HG03135 (cell line): Measurements from ENCODE around the gene PTPRJ.

ENCODE experiments used
- ATAC-seq: cut with Tn5 transposase; IDR thresholded peaks from one replicate; pipeline ENCODE4 v1.9.1; 2021; ENCODE audit warnings: mild to moderate bottlenecking, moderate library complexity; ENCODE audit not compliant: unreplicated experiment

The PTPRJ gene

DNA sequence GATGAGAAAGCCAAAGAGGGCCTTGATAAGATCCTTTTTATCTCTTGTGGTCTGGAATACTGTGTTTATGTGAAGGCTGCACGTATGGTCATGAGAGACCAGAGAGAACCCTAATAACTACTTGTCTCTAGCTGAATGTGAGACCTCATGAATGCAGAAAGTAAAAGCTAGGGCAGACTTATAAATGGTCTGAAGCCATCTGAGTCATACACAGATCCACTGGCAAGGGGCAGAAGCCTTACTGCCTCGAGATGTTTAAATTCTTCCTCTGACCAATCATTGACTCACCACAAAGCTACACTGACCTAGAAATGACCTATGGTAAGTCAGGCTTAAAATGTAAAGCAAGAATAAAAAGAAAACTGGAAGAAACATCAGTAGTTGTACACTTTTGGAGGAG is 213.5 kb downstream of the PTPRJ start:
- ATAC-seq: no peak

DNA sequence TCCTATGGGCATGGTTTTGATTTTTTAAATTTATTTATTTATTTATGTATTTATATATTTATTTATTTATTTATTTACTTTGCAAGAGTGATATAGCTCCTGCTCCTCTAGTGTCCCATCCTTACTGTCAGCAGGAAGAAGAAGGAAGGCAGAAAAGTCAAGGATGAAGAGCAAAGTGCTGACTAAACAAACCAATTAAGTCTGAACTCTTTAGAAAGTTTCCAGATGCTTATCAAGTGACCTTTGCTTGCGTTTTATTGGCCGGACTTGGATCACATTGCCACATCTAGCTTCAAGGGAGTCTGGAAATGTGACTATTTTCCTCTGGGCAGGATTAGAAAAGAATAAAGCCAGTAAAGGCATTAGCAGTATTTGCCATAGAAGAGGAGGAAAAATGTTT is 227.5 kb downstream of the PTPRJ start:
- ATAC-seq: no peak

DNA sequence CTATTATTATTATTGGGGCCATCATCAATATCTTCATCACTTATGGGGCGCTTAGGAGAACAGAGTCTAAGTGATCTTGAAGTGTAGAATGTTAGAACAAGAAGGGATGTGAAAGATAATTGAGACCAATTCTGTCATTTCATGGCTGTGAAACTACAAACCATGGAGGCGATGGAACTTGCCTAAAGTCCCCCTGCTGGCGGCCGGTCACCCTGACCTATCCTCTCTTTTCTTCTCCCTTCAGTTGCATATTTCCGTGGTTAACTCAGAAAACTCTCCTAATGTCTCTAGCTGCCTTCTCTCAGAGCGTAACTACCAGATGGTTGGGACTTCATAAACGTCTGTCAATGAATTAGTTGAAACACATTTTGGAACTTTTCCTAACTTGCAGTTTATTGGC is 229.7 kb downstream of the PTPRJ start:
- ATAC-seq: no peak

DNA sequence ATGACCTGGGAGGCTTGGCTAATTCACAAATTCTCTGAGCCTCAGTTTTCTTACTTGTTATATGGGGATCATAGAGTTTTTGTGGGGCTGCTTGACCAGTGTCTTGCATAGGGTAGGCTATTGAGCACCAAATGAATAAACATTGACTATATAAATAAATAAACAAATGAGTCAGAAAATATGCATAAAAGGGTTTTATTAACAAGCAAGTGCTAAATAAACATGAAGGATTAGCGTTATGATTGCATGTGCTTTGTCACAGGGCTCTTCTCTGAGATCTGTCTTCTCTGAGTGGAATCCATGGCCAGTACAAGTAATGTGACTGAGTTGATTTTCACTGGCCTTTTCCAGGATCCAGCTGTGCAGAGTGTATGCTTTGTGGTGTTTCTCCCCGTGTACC is 236.2 kb downstream of the PTPRJ start, which contains the start of gene OR4B1:
TSS of gene OR4B1 (plus strand) at position 301 of the 400 bp plus-strand sequence. CDS start at position 301, 0 bp downstream.
- no peak for ATAC-seq
